Activated CD4-positive, alpha-beta T cell treated with anti-CD3 and anti-CD28 coated beads, Interleukin-2, amount 50 U/mL, for 1 hour (primary cell): ENCODE measurements around the gene SEMA5A.

Experiments
- DNase-seq: peaks from one replicate; pipeline ENCODE4 v3.0.0-alpha.2; 2020

Gene SEMA5A

DNA sequence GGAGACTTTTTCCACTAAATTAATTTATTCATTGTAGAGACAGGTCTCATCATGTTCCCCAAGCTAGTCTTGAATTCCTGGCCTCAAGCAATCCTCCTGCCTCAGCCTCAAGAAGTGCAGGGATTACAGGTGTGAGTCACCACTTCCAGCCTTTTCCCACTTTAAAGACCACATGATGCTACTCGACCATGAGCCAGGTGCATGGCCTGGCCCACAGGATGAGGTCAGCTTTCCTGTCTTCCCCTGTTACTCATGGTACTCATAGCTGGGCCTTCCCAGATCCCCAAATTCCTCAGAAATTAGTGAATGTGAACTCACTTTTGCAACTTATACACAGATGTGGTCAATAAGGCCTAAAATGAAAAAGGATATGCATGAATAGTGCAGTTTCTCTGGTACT is 395.9 kb downstream of the SEMA5A start:
- no peak for DNase-seq

DNA sequence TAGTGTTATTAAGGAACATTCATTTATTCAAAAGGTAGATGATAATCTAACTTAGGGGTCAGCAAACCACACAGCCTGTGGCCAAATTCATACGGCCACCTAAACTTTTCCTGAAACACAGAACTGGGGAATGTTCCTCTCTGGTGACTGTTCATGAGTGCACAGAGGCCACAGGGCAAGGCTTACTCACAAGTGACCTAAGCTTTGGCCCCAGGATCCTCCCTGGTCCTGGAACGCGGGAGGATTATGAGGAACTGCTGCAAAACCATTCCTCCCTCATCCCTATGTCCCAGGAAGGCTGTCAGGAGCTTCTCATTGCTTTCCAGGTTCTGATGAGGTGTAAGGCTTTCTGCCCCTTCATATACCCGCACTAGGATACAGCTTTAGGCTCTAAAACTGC is 397.6 kb downstream of the SEMA5A start:
- DNase-seq, result no peak

- DNase-seq, result no peak
Measured at GRCh38 chr5:9140711-9141110, 405.2 kb downstream of the SEMA5A start.

GRCh38 chr5:9140202-9140601 is 405.7 kb downstream of the SEMA5A start:
- DNase-seq, result no peak

GRCh38 chr5:9139344-9139743 is 406.5 kb downstream of the SEMA5A start:
- DNase-seq, result no peak

- no peak for DNase-seq
Measured at GRCh38 chr5:9128136-9128535, 417.7 kb downstream of the SEMA5A start.

DNA sequence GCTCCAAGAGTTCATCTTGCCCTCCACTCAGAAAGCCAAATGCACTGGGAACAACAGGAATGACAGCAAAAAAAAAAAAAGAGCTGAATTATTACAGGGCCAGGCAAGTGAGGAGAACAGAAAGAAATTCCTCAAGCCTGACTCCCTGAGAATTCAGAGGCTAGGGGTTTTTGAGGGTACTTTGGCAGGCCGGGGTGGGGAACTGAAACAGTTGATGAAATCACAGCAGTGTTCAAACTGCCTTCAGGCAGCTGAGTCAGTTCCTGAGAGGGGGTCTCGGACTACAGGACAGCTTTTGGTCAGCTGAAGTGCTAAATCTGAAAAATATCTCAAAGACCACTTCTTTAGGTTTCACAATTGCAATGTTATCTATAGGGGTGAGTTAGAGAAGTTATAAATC is 419.4 kb downstream of the SEMA5A start:
- no peak for DNase-seq

- DNase-seq, result no peak
Measured at GRCh38 chr5:9125852-9126251, 420.0 kb downstream of the SEMA5A start.

GRCh38 chr5:9124838-9125237 is 421.0 kb downstream of the SEMA5A start:
- no peak for DNase-seq

DNA sequence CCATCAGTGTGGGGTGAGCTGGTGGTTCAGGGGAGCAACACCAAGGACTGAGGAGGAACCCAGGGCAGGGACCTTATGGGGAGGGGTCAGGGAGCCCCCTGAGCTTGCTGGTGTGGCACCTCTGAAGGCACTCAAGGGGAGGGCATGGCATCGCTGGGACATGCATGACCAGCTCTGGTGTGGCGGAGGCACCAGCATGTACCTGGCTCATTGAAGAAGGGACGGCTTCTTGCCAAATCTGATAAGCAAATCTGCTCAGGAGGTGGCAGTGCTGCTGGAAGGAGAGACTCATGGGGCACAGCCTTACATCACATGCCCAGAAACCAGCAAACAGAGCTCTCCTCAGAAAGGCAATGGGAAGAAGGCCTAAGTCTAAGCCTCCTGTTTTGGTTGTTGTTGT is 421.8 kb downstream of the SEMA5A start:
- no peak for DNase-seq

- DNase-seq, result no peak
Measured at GRCh38 chr5:9122528-9122927, 423.3 kb downstream of the SEMA5A start.

DNA sequence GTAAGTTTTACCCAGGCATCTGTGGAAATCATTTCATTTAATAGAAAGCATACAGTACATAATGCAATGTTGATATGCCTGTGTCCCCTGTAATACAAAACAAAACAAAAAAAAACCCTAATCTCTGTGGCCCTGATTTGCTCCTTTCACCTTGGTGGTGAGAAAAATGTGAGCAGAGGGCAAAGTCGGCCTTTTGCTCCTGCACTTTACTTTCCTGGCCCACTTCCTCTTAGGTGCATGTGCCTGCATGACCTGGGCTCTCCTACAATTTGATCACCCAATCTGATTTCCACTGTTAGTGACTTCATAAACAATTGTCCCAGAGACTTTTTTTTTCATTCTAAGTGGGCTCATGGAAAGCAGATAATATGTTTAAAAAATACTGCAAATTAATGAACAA is 424.3 kb downstream of the SEMA5A start:
- no peak for DNase-seq

GRCh38 chr5:9118852-9119251 is 427.0 kb downstream of the SEMA5A start:
- no peak for DNase-seq

DNA sequence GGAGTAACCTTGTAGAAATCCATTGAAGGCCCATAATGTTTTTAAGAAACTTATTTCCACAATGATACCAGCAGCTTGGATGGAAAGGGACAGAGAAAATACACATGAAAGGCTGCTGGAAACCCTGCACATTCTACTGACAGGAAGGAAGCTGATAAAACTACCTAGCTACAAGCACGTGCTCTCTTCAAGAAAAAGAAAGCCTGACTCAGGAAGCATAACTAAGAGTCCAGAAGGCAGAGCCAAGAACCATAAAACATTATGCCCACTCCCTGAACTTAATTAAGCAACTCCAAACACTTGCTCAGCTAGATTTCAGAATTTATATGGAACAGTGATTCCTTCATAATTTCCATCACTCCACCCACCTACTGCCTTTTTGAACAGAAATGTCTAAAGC is 430.8 kb downstream of the SEMA5A start:
- no peak for DNase-seq

DNA sequence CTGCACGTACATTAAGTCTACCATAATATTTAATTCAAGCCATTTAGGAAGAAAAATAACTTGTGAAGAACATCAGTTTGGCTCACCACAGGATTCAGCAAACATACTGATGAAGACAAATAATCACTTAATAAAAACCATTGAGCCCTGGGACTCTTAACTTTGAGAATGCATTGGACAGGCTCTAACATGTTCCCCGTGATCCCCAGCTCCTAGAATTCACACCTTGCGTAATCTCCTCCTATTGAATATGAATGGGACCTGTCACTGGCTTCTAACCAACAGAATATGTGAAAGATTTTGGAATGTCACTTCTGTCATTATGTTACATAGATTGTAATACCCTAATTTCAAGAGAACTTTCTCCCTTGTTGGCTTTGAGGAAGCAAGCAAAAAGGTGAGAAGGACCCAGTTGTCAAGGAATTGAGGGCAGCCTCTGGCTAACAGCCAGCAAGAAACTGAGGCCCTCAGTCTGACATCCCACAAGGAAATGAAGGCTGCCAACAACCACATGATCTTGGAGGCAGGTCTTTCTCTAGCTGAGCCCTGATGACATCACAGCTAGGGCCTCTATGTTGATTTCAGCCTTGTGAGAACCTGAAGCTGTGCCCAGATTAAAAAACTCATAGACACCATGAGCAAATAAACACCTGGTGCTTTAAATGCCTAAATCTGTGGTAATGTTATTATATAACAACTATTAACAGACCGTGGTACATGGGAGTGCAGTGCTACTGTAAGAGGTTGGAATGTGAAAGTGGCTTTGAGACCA is 433.2 kb downstream of the SEMA5A start:
- no peak for DNase-seq

DNA sequence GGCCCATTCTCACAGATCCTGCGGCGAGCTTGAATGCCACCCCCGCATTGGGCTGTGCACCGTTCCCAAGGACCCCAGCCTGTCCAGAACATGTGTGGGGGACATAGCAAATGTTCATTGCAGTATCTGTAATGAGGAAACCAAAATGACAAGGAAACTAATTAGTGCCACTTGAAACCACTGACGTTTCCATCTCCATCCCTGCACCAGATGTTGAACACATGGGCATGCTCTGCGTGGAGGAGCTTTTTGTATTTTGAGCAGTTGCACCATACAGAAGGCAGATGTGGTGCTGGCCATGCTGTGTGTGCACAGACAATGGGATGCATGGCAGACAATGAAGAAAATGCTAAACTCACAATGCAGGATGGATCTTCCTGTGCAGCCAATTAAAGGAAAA is 437.7 kb downstream of the SEMA5A start:
- no peak for DNase-seq

GRCh38 chr5:9105851-9106250 is 440.0 kb downstream of the SEMA5A start:
- DNase-seq, result no peak

DNA sequence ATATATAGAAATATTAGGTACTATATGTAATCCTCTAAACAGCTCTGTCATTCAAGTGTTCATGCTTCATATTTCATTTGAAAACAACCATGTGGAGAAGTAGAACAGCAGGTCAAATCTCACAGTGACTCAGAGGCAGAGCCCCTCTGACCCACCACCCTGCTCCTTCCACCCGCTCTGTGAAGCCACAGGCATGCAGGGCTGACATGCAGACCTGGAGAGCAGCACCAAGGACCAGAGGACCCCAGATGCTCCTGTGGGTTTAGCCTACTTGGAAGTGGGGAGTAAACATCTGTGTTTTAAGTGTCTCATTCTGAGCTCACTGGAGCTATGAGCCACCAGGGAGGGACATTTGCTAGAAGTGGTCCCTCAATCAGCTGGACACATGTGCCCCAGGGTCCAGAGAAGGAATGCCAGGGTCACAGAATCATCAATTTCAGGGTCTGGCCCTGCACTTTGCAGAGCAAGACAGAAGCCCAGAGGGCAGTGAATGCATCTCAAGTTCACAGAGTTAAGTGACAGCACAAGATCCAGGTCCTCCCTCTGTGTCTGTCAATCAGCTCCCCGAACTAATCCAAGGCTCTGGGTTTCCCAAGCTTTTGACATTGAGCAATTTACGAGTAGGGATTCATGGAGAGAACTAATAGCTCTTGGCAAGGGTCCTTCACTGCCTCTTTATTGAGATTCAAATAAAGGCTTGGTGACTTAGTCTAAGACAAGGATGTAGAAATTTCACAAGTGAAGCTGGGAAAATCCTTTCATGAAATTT is 441.1 kb downstream of the SEMA5A start:
- no peak for DNase-seq

DNA sequence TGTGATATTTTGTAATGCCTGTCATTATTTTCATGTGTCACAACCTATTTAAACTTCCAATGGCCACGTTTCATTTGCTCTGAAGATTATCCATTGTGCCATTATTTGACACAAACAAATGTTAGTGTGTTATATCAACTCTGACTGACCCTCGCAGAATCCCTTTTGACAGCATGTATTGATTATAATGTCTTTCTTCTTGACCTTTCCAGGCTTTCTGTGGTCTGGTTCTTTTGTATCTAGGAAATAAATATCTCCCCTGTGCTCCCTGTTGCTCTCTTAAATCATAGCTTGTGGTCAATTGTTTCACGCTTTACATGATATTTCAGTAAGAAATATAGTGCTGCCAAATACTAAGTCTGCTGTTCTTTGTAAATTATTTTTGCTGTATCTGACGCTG is 442.6 kb downstream of the SEMA5A start:
- DNase-seq, result no peak

DNA sequence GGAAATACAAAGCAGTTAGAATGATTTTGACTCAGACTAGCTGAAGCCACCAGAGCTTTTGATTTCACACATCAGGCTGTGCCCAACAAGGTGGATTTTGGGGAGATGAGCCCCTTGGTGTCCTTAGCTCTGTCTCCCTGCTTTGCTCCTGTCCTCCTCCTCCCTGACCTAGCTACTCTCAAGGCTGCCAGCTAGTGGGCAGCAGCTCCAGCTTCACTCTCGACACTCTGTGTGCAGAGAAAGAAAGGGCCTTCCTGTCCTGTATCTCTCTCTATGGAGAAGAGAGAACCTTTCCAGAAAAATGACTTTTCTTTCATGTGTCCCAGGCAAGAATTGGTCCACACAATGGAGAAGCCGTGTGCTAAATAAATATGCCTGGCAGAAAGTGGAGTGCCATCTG is 446.2 kb downstream of the SEMA5A start:
- no peak for DNase-seq

- DNase-seq, result no peak
Measured at GRCh38 chr5:9098990-9099389, 446.9 kb downstream of the SEMA5A start.

DNA sequence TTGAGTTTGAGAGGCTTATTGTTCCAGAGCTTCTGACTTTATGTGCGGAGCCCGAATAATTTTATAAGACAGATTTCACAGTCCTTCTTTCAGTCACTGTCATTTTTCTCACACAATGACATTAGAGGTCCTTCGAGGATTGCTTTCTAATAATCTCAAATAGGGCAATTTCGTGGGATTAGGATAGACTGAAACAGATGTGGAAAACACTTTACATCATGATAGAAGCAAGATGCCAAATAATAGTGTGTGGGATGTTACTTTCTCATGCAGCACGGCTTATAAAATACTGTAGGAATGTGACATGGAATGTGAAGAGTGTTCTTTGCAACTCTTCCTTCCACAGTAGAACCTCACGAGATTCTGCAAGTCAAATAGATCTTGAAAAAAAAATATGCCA is 451.3 kb downstream of the SEMA5A start:
- no peak for DNase-seq

DNA sequence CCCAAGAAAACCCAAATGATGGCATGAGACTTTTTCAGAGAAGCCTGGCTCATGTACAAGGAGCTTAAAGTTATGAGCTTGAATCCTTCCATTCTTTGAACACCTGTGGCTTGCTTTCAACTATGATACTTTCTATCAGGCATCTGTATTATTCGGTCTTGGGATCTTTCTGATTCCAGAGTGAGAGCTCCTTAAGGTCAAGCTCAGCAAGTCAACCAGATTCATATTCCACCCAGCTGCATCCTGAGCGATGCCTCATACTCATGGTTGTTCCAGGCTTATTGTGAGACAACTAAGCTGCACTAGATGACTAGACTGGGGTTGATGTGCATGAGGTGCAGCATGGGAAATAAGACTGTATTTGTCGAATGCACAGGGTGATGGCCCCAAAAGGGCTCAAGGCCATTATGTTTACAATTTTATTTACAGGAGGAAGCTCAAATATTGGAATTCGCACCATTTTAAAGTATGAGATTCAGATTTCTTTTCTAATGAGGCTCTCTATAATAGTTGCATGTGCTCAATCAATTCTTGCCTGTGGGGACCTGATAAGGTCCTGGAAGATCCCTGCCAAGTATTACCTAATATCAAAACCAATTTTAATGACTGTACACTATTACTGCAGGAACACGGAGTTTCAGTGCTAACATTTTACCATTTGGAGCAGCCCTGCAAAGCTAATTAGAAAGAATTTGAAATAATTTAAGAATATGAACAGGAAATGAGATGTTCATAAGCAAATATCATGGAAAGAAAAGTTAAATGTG is 453.8 kb downstream of the SEMA5A start:
- no peak for DNase-seq
